OCI-LY7 (cell line): Measurements from ENCODE around the gene CDKN2B-AS1. TPM values are rescaled to one million over a fixed set of nuclear protein-coding genes. Genes with fewer than 3 reads are reported as not detected.

Source experiments
- BruUV-seq: library from RNA; stranded (reverse); fragments of 400-500 nt; replicated peaks from 2 replicates; lab custom pipeline; 2021; lab: Mats Ljungman, UMichigan
- CTCF ChIA-PET: fragments of 300-600 bp; sonication (Branson Sonifier 250); formaldehyde crosslinking; loops from one replicate; lab custom pipeline; 2022; ENCODE audit warnings: antibody characterized with exemption; ENCODE audit not compliant: unreplicated experiment; lab: Charles Lee
- POLR2A ChIA-PET: fragments of 300-600 bp; sonication (Branson Sonifier 250); formaldehyde crosslinking; loops from one replicate; lab custom pipeline; 2022; ENCODE audit warnings: antibody characterized with exemption; lab: Charles Lee
- DNase-seq: peaks from one replicate; pipeline ENCODE4 v3.0.0-alpha.2; 2015; ENCODE audit warnings: low spot score
- H2AFZ ChIP-seq: fragments of 200-600 bp; sonication (generic), shearing (Covaris generic); 2 replicates; pipeline ENCODE4 v1.6.1; 2014; ENCODE audit warnings: mild to moderate bottlenecking, antibody characterized with exemption, low read length, moderate library complexity
- H3K27ac ChIP-seq: fragments of 200-600 bp; sonication (generic); 2 replicates; pipeline ENCODE4 v1.5.1; 2014; ENCODE audit warnings: mixed run types, low read depth, mild to moderate bottlenecking, moderate library complexity, low read length, inconsistent platforms; ENCODE audit not compliant: poor library complexity, severe bottlenecking
- H3K36me3 ChIP-seq: fragments of 200-600 bp; sonication (generic); 2 replicates; pipeline ENCODE4 v1.6.1; 2014; ENCODE audit warnings: mild to moderate bottlenecking, antibody characterized with exemption, low read length, moderate library complexity, mixed read lengths; ENCODE audit not compliant: insufficient read depth
- H3K4me1 ChIP-seq: fragments of 200-600 bp; sonication (generic); 2 replicates; pipeline ENCODE4 v1.5.1; 2014; ENCODE audit warnings: mild to moderate bottlenecking, low read length; ENCODE audit not compliant: insufficient read depth, poor library complexity, severe bottlenecking
- H3K4me2 ChIP-seq: fragments of 200-600 bp; sonication (generic); 2 replicates; pipeline ENCODE4 v1.6.1; 2014; ENCODE audit warnings: mild to moderate bottlenecking, low read length
- H3K4me3 ChIP-seq: fragments of 200-600 bp; sonication (generic); 2 replicates; pipeline ENCODE4 v1.5.1; 2014; ENCODE audit warnings: mild to moderate bottlenecking, low read depth, low read length; ENCODE audit not compliant: poor library complexity, severe bottlenecking
- H3K79me2 ChIP-seq: fragments of 200-600 bp; sonication (generic); 2 replicates; pipeline ENCODE4 v1.6.1; 2016; ENCODE audit warnings: low read depth, mild to moderate bottlenecking, low read length, moderate library complexity, mixed read lengths; ENCODE audit not compliant: insufficient read depth
- H3K9me2 ChIP-seq: fragments of 200-600 bp; sonication (generic); 2 replicates; pipeline ENCODE4 v1.6.1; 2016; ENCODE audit warnings: mild to moderate bottlenecking, low read length, mixed read lengths; ENCODE audit not compliant: insufficient read depth
- H3K9me3 ChIP-seq: fragments of 200-600 bp; sonication (generic); 2 replicates; pipeline ENCODE4 v1.6.1; 2014; ENCODE audit warnings: mild to moderate bottlenecking, mixed run types, low read length, mixed read lengths
- H4K20me1 ChIP-seq: fragments of 200-600 bp; sonication (generic); 2 replicates; pipeline ENCODE4 v1.6.1; 2014; ENCODE audit warnings: mild to moderate bottlenecking, antibody characterized with exemption, low read length, moderate library complexity, mixed read lengths; ENCODE audit not compliant: insufficient read depth
- EZH2phosphoT487 ChIP-seq: fragments of 200-600 bp; sonication (generic); IDR thresholded peaks from 2 replicates; pipeline ENCODE4 v1.6.1; 2018; ENCODE audit warnings: low read depth, borderline replicate concordance, mild to moderate bottlenecking, mixed run types, antibody characterized with exemption, low read length, moderate library complexity, mixed read lengths
- intact Hi-C: fragments of 100-400 bp; cut with micrococcal nuclease; formaldehyde crosslinking; loops from one replicate; pipeline ENCODE4 v1.10.0; 2022; ENCODE audit not compliant: unreplicated experiment
- total RNA-seq, 2 experiments: library from RNA; depleted of rRNA in 1 of 2; stranded (reverse); fragments of >200 nt in 1 of 2; shearing (Covaris generic) in 1 of 2; gene quantifications; 2 replicates each; pipeline ENCODE4 v1.2.3, GENCODE V29; 2014 to 2022
- TF ChIP-seq, protein P1 (sequence below): fragments of 200-600 bp; sonication (generic); conservative IDR thresholded peaks from 2 replicates; pipeline ENCODE4 v1.5.1; 2014; ENCODE audit warnings: mild to moderate bottlenecking, antibody characterized with exemption, low read length, moderate library complexity, mixed read lengths

Gene CDKN2B-AS1
- total RNA-seq, 2 experiments from 2014 or later: 20.4 to 24.3 TPM

DNA sequence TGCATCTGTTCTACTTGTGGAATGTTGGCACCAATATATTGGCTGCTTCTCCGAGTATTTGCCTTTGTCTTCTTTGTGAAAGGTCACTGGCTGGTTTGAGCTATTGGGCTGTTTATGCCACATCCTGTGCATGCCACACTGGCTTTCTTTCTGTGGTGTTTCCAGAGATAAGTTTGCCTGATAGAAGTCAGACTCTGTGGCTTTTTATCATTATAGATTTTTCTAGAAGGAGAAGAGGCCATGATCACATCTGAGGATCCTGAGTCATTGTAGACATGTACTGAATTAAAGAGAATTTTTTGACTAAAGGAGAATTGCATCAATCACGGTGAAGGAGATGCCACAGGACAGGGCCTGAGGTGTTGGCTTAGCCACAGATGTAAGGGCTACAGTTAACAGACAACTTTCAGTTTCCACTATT is 41.0 kb downstream of the CDKN2B-AS1 start:
- Histone ChIP-seq H3K9me3 (no peaks in the 10 kb centered on the region), H3K79me2 (no peaks in the 10 kb centered on the region), H3K27ac (no peak overlapping the region), H3K4me1 (no peaks in the 10 kb centered on the region), H3K9me2 (no peaks in the 10 kb centered on the region), H3K4me3 (no peak overlapping the region), H2AFZ (no peak overlapping the region), H3K4me2 (no peak overlapping the region), H4K20me1 (no peaks in the 10 kb centered on the region), H3K36me3 (peaks cover 15% of the 10 kb centered on the region; the same call in 1 of the 2 replicates)
- ChIA-PET POLR2A (interaction anchor here (0.7 to 1.2 kb wide), 3 partner anchors 22 to 241 kb away, joined by 3 read pairs; no protein-coding TSS in a partner anchor), CTCF (interaction anchor here (1.7 kb wide), 1 partner anchor 222 kb away, joined by 5 read pairs; no protein-coding TSS in a partner anchor)
- no TSS peak for BruUV-seq
- no peak for TF ChIP-seq EZH2phosphoT487
- TF ChIP-seq, protein P1, sequence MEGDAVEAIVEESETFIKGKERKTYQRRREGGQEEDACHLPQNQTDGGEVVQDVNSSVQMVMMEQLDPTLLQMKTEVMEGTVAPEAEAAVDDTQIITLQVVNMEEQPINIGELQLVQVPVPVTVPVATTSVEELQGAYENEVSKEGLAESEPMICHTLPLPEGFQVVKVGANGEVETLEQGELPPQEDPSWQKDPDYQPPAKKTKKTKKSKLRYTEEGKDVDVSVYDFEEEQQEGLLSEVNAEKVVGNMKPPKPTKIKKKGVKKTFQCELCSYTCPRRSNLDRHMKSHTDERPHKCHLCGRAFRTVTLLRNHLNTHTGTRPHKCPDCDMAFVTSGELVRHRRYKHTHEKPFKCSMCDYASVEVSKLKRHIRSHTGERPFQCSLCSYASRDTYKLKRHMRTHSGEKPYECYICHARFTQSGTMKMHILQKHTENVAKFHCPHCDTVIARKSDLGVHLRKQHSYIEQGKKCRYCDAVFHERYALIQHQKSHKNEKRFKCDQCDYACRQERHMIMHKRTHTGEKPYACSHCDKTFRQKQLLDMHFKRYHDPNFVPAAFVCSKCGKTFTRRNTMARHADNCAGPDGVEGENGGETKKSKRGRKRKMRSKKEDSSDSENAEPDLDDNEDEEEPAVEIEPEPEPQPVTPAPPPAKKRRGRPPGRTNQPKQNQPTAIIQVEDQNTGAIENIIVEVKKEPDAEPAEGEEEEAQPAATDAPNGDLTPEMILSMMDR: no peak
- no peak for DNase-seq
- intact Hi-C loops: loop anchor here (5.0 to 10.0 kb wide), 2 partner anchors 202 to 321 kb away; no protein-coding TSS in a partner anchor

DNA sequence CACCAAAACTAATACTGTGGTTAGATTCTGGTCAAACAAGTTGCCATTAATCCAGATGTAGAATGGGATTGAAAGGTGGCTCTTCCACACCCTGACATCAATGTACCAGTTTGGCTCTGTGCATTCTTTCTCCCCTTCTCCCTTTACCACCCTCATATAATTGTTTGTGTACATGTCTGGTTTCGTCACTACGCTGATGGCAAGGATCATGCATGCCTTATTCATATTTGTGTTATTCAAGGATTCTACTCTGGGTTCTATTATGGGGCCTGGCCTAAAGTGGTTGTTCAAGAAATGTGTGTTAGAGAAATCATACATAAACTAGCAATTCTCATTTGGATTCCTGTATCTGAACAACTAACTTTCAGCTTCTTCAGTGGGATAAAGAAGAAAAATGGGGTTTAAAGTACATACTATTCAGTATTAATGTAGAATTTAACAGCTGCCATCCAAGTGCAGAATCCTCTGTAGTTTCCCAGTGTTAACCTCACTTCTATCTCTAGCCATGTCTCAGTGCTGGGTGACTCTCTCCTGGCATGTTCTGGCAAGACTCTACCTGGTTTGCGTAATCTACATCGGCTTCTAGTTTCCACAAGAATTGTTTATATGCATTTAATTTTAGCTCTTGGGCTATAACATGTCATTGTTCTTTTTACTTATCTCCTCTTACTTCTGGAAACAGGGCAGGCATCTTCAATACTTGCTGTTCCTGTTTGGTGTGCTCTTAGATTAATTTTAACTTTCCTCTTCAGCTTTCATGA is 42.5 kb downstream of the CDKN2B-AS1 start:
- H3K4me2 ChIP-seq: no peak overlapping the region
- no peak overlapping the region for H3K27ac ChIP-seq
- BruUV-seq: no TSS peak
- H3K9me3 ChIP-seq: no peaks in the 10 kb centered on the region
- ChIA-PET POLR2A (interaction anchor here (0.6 to 2.7 kb wide), 9 partner anchors 10 to 228 kb away, joined by 3 to 17 read pairs (median 3); partner anchors contain the start of gene CDKN2B), CTCF (interaction anchor here (0.8 to 1.3 kb wide), 2 partner anchors 29 to 224 kb away, joined by 3 to 5 read pairs; no protein-coding TSS in a partner anchor)
- no peaks in the 10 kb centered on the region for H3K9me2 ChIP-seq
- H4K20me1 ChIP-seq: no peaks in the 10 kb centered on the region
- no peak for TF ChIP-seq EZH2phosphoT487
- TF ChIP-seq, protein P1: no peak
- no peaks in the 10 kb centered on the region for H3K4me1 ChIP-seq
- no peak overlapping the region for H3K4me3 ChIP-seq
- H3K36me3 ChIP-seq: peaks cover 15% of the 10 kb centered on the region; the same call in 1 of the 2 replicates
- DNase-seq: no peak
- no peak overlapping the region for H2AFZ ChIP-seq
- intact Hi-C loops: loop anchor here (5.0 to 10.0 kb wide), 2 partner anchors 200 to 322 kb away; no protein-coding TSS in a partner anchor
- H3K79me2 ChIP-seq: no peaks in the 10 kb centered on the region
